Activated T-cell treated with anti-CD3 and anti-CD28 coated beads for 1 hour (primary cell): ENCODE measurements around the gene ADGB.
"Not testable (repeated sequence)": the region's sequence is repeated elsewhere in the genome, so short reads cannot be mapped to it uniquely, and the experiment has no call there.

ENCODE experiments used
- DNase-seq: peaks from one replicate; pipeline ENCODE4 v3.0.0-alpha.2; 2020; ENCODE audit warnings: low read depth

ADGB gene

GRCh38 chr6:146819596-146820320, 221.0 kb downstream of the ADGB start:
- no peak for DNase-seq

GRCh38 chr6:146827216-146827928, 228.6 kb downstream of the ADGB start:
- no peak for DNase-seq

GRCh38 chr6:146829792-146830565, 231.2 kb downstream of the ADGB start:
- no peak for DNase-seq

- no peak for DNase-seq
These were observed 234.4 kb downstream of the ADGB start for GRCh38 chr6:146833157-146833556.

- DNase-seq = no peak
These were observed 241.4 kb downstream of the ADGB start for GRCh38 chr6:146840216-146840615.

GRCh38 chr6:146840641-146841040, 241.9 kb downstream of the ADGB start:
- DNase-seq = no peak

- no peak for DNase-seq
These were observed 248.7 kb downstream of the ADGB start for GRCh38 chr6:146847426-146847825.

- no peak for DNase-seq
These were observed 251.6 kb downstream of the ADGB start for GRCh38 chr6:146850238-146850896.

GRCh38 chr6:146850981-146851380, 252.2 kb downstream of the ADGB start:
- DNase-seq = no peak

- DNase-seq = no peak
These were observed 253.1 kb downstream of the ADGB start for GRCh38 chr6:146851837-146852236.

- not testable (repeated sequence) for DNase-seq
These were observed 255.9 kb downstream of the ADGB start for GRCh38 chr6:146854521-146855255.

GRCh38 chr6:146855889-146856288, 257.1 kb downstream of the ADGB start:
- DNase-seq = no peak

- DNase-seq = no peak
These were observed 257.5 kb downstream of the ADGB start for GRCh38 chr6:146856296-146856695.

GRCh38 chr6:146857180-146857979, 258.6 kb downstream of the ADGB start:
- DNase-seq = peak; percentile 65

GRCh38 chr6:146857980-146858347, 259.2 kb downstream of the ADGB start:
- no peak for DNase-seq

GRCh38 chr6:146859206-146859605, 260.4 kb downstream of the ADGB start:
- no peak for DNase-seq

- no peak for DNase-seq
These were observed 261.2 kb downstream of the ADGB start for GRCh38 chr6:146859795-146860495.

GRCh38 chr6:146860583-146860982, 261.8 kb downstream of the ADGB start:
- no peak for DNase-seq

- DNase-seq = no peak
These were observed 262.3 kb downstream of the ADGB start for GRCh38 chr6:146861029-146861563.

GRCh38 chr6:146861716-146862115, 262.9 kb downstream of the ADGB start:
- no peak for DNase-seq
